Esophagus mucosa (tissue), 1 donor: Measurements from ENCODE around the gene TFCP2. TPM values are rescaled to one million over a fixed set of nuclear protein-coding genes. Genes with fewer than 3 reads are reported as not detected.
A peak's percentile ranks its signal among the peaks of the same experiment; 100 is the strongest.

Experiments used
- ATAC-seq: fragments of 200-7000 bp; cut with Tn5 transposase; one replicate; pipeline ENCODE4 v1.9.1; 2020
- total RNA-seq: library from RNA; stranded (reverse); gene quantifications from one replicate; pipeline ENCODE4 v1.2.4, GENCODE V29; 2023
- donor health status: DM: yes; HTN: yes; CAD: no.

The TFCP2 gene
- total RNA-seq, 1 donor from 2014 or later: 19.0 TPM

- no peak for ATAC-seq
These were observed 23.6 kb upstream of the TFCP2 start for GRCh38 chr12:51196547-51196946.

GRCh38 chr12:51195841-51196240, 22.9 kb upstream of the TFCP2 start:
- no peak for ATAC-seq

- ATAC-seq: no peak
These were observed 19.3 kb upstream of the TFCP2 start for GRCh38 chr12:51192284-51192671.

- ATAC-seq: no peak
These were observed 18.8 kb upstream of the TFCP2 start for GRCh38 chr12:51191516-51192283.

- peak; percentile 68 for ATAC-seq
These were observed 17.9 kb upstream of the TFCP2 start for GRCh38 chr12:51190820-51191219.

- ATAC-seq: no peak
These were observed 16.9 kb upstream of the TFCP2 start for GRCh38 chr12:51189790-51190355.

- ATAC-seq: peak; percentile 25
These were observed 15.6 kb upstream of the TFCP2 start for GRCh38 chr12:51188359-51189051.

GRCh38 chr12:51187370-51187987, 14.5 kb upstream of the TFCP2 start:
- ATAC-seq: no peak

GRCh38 chr12:51186465-51187085, 13.6 kb upstream of the TFCP2 start:
- ATAC-seq: no peak

GRCh38 chr12:51185171-51185717, 12.3 kb upstream of the TFCP2 start:
- no peak for ATAC-seq

GRCh38 chr12:51183816-51184215, 10.9 kb upstream of the TFCP2 start:
- ATAC-seq: peak; percentile 40

- no peak for ATAC-seq
These were observed 10.4 kb upstream of the TFCP2 start for GRCh38 chr12:51183349-51183748.

GRCh38 chr12:51181558-51181957, 8.6 kb upstream of the TFCP2 start:
- no peak for ATAC-seq

GRCh38 chr12:51177897-51178296, 5.0 kb upstream of the TFCP2 start:
- ATAC-seq: no peak

- no peak for ATAC-seq
These were observed 1.6 kb upstream of the TFCP2 start for GRCh38 chr12:51174501-51174900.

GRCh38 chr12:51171884-51172514, 936 bp downstream of the TFCP2 start:
- ATAC-seq: peak; percentile 4

GRCh38 chr12:51163795-51164194, 9.1 kb downstream of the TFCP2 start:
- ATAC-seq: no peak

- ATAC-seq: no peak
These were observed 10.7 kb downstream of the TFCP2 start for GRCh38 chr12:51162217-51162616.

- ATAC-seq: no peak
These were observed 12.0 kb downstream of the TFCP2 start for GRCh38 chr12:51160814-51161459.

- no peak for ATAC-seq
These were observed 16.6 kb downstream of the TFCP2 start for GRCh38 chr12:51156245-51156765.

GRCh38 chr12:51152953-51153352, 20.0 kb downstream of the TFCP2 start:
- ATAC-seq: no peak
